Astrocyte of the cerebellum (primary cell): ENCODE measurements around the gene MXD3.

Experiments used
- DNase-seq: peaks from one replicate; pipeline ENCODE4 v3.0.0-alpha.2; 2011; ENCODE audit warnings: low read depth
- H3K4me3 ChIP-seq: 2 replicates; pipeline ENCODE4 v1.5.1; 2011; ENCODE audit warnings: mild to moderate bottlenecking, low read depth, low read length, moderate library complexity
- CTCF ChIP-seq: IDR thresholded peaks from 2 replicates; pipeline ENCODE4 v1.5.1; 2012; ENCODE audit warnings: low read length, low read depth, moderate library complexity, mild to moderate bottlenecking; ENCODE audit errors: missing control alignments
- in situ Hi-C: cut with HindIII; loops from 2 replicates; pipeline ENCODE4 v1.10.0; 2017; ENCODE audit warnings: low sequenced_read_pairs

MXD3 gene

DNA sequence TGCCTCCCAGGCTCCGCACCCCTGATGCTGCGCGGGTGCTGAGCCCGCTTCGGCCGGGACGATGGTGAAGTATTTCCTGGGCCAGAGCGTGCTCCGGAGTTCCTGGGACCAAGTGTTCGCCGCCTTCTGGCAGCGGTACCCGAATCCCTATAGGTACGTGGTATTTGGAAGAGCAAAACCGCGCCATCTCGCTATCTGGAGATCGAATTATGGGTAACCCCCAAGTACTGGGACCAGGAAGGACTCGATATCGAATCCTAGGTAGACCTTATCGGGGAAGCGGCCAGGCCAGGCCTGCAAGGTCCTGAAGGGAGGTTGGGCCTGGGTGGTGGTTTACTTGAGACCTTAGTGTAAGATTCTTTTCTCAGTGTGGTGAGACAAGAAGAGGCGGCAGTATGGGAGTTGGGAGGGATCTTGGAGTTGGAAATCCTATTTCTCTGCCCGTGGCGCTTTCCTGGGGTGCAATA, 7.7 kb downstream of the MXD3 start:
- in situ Hi-C loops: no loop called here
- no peak for DNase-seq
- peak overlapping the region; percentile 64 for H3K4me3 ChIP-seq
- no peak for TF ChIP-seq CTCF

- peak; percentile 37 for TF ChIP-seq CTCF
- in situ Hi-C loops: no loop called here
- peak within 1 kb of the TSS; percentile 64 for H3K4me3 ChIP-seq
- peak; percentile 42 for DNase-seq
These were observed 8.4 kb downstream of the MXD3 start, which contains the start of the genes PRELID1 and RAB24 for GRCh38 chr5:177303121-177303924. TSS of gene PRELID1 (plus strand) at chr5:177303799. CDS start at chr5:177303986, 187 bp downstream. TSS of gene RAB24 (minus strand) at chr5:177303719. CDS start at chr5:177303288, 431 bp downstream.

DNA sequence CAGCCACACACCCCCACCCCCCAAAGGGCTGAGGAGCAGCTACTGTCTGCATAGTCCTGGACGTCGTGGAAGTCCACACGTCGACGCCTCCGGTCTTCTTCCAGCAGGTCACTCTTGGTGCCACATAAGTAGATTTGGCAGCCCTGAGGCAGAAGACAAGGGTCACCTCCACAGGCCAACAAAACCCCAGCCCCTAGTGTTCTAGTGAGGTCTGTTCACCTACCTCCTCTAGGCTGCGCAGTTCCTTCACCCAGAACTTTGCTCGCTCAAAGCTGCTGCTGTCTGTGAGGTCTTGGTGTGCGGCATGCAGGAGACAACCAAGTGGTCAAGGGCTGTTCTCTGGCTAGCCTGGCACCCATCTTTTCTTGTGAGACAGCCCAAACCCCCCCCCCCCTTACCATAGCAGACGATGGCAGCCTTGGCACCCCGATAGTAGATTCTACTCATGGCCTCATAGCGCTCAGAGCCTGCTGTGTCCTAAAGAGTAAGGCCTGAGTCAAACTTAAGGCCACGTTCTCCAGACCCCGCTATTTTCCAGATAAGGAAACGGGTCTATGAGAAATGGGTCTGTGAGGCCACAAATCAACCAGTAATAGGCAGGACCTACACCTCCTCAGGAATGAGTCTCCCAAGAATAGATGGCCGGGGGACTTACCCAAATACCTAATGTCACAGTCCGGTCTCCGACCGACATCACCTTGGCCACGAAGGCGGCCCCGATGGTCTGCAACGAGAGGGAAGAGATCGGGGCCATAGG, 9.2 kb downstream of the MXD3 start:
- no peak for DNase-seq
- peak overlapping the region; percentile 64 for H3K4me3 ChIP-seq
- in situ Hi-C loops: no loop called here
- no peak for TF ChIP-seq CTCF

DNA sequence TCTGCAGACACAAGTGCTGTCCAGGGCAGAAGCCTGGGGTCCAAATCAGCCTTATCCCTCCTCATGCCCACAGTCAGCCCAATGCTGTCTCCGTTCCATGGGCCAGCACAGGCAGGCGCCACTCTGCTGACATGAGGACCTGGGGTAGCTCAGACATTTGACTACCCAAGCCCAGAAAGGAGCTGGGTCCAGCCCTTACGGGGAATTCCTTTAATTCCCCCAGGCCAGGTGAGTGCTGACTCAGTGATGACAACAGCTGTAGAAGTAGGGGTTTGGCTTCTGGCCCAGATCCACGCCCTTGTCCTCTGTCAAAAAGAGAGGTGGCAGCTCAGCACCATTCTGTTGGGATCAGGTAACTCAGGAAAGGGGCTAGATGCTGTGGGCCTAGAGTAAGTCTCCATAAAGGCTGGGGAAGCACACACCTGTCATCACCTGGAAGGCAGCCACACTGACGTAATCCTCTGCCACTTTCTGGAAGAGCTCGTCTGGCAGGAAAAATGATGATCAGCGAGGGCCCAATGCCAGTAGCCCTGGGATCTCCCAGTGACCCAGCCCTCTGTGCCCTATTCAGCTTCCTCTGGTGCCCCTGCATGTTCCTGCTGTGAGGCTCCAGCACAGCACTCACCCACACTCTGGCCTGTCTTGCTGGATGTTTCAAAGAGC, 10.1 kb downstream of the MXD3 start:
- no peak for DNase-seq
- in situ Hi-C loops: no loop called here
- H3K4me3 ChIP-seq: no peak overlapping the region
- TF ChIP-seq CTCF: no peak

- H3K4me3 ChIP-seq: no peak overlapping the region
- no peak for TF ChIP-seq CTCF
- DNase-seq: no peak
- in situ Hi-C loops: no loop called here
These were observed 10.7 kb downstream of the MXD3 start for GRCh38 chr5:177300951-177301350.

- TF ChIP-seq CTCF: peak; percentile 31
- no peak overlapping the region for H3K4me3 ChIP-seq
- DNase-seq: peak; percentile 55
- in situ Hi-C loops: no loop called here
These were observed 11.3 kb downstream of the MXD3 start for GRCh38 chr5:177300236-177300880.
